Right atrium auricular region (tissue), 2 donors: Measurements from ENCODE around the gene MAP2K7. TPM values are rescaled to one million over a fixed set of nuclear protein-coding genes. Genes with fewer than 3 reads are reported as not detected.

ENCODE experiments used
- DNase-seq: peaks from one replicate; pipeline ENCODE4 v3.0.0-alpha.2; 2019; ENCODE audit warnings: low spot score
- H3K27ac ChIP-seq, 2 donors: fragments of 200-600 bp; sonication (generic); 1 replicate in 1 of 2; 2 replicates in 1 of 2; pipeline ENCODE4 v1.5.1; 2016 to 2019
- H3K27me3 ChIP-seq, 2 donors: fragments of 200-600 bp; sonication (generic); one replicate each; pipeline versions ENCODE4 v1.5.1 to v1.6.0; 2017 to 2019
- H3K36me3 ChIP-seq: fragments of 200-600 bp; sonication (generic); one replicate; pipeline ENCODE4 v1.5.1; 2016
- H3K4me1 ChIP-seq, 2 donors: fragments of 200-600 bp; sonication (generic); one replicate each; pipeline versions ENCODE4 v1.5.1 to v1.6.0; 2017 to 2019
- H3K4me3 ChIP-seq, 2 donors: fragments of 200-600 bp; sonication (generic); 1 replicate in 1 of 2; 2 replicates in 1 of 2; pipeline ENCODE4 v1.5.1; 2017 to 2019; ENCODE audit warnings: mild to moderate bottlenecking in 1 of 2, moderate library complexity in 1 of 2
- H3K9me3 ChIP-seq, 2 donors: fragments of 200-600 bp; sonication (generic); one replicate each; pipeline ENCODE4 v1.5.1; 2019
- CTCF ChIP-seq, 2 donors: fragments of 200-600 bp; sonication (generic); IDR thresholded peaks; one replicate each; pipeline ENCODE4 v1.5.1; 2019; ENCODE audit warnings: antibody characterized with exemption in 2 of 2
- total RNA-seq, 2 donors: library from RNA; depleted of rRNA; stranded (reverse); fragments of >200 nt; gene quantifications; one replicate each; pipeline ENCODE4 v1.1.0, GENCODE V29; 2016

Gene MAP2K7
- total RNA-seq, 2 donors from 2014 or later, result 12.0 to 14.4 TPM

- peaks cover 0 to 15% of the 10 kb centered on the region in 2 donors for H3K27me3 ChIP-seq
- H3K9me3 ChIP-seq, result no peaks in the 10 kb centered on the region
- H3K27ac ChIP-seq, result peak within 1 kb of the TSS; percentile 94
- H3K4me1 ChIP-seq, result peaks cover 0 to 54% of the 10 kb centered on the region in 2 donors
- peaks cover 15% of the 10 kb centered on the region for H3K36me3 ChIP-seq
- peak; percentile 96 for DNase-seq
- no peak for TF ChIP-seq CTCF (IDR thresholded peaks at IDR 0.05)
- H3K4me3 ChIP-seq, result peak within 1 kb of the TSS; percentile 73 to 88
Observed at GRCh38 chr19:7919610-7920518, 16.2 kb downstream of the MAP2K7 start, which contains the start of gene SNAPC2. TSS of gene SNAPC2 (plus strand) at chr19:7920338. CDS start at chr19:7920367, 29 bp downstream.

GRCh38 chr19:7920519-7921301 lies 17.0 kb downstream of the MAP2K7 start:
- DNase-seq, result peak; percentile 99
- TF ChIP-seq CTCF (IDR thresholded peaks at IDR 0.05), result no peak
- Histone ChIP-seq H3K9me3 (no peaks in the 10 kb centered on the region), H3K27ac (peak overlapping the region; percentile 94), H3K4me1 (peaks cover 0 to 63% of the 10 kb centered on the region in 2 donors), H3K36me3 (peaks cover 15% of the 10 kb centered on the region), H3K4me3 (peak overlapping the region; percentile 73 to 88), H3K27me3 (peaks cover 0 to 15% of the 10 kb centered on the region in 2 donors)

- Histone ChIP-seq H3K27me3 (peaks cover 0 to 9% of the 10 kb centered on the region in 2 donors), H3K4me1 (peaks cover 0 to 60% of the 10 kb centered on the region in 2 donors), H3K27ac (peak overlapping the region; percentile 57 to 94), H3K36me3 (peaks cover 15% of the 10 kb centered on the region), H3K9me3 (no peaks in the 10 kb centered on the region), H3K4me3 (peak overlapping the region; percentile 73 to 88)
- no peak for DNase-seq
- no peak for TF ChIP-seq CTCF (IDR thresholded peaks at IDR 0.05)
Observed at GRCh38 chr19:7921302-7921966, 17.8 kb downstream of the MAP2K7 start.

- peaks cover 0 to 9% of the 10 kb centered on the region in 2 donors for H3K27me3 ChIP-seq
- DNase-seq, result no peak
- H3K4me3 ChIP-seq, result no peak overlapping the region
- peaks cover 0 to 60% of the 10 kb centered on the region in 2 donors for H3K4me1 ChIP-seq
- peaks cover 15% of the 10 kb centered on the region for H3K36me3 ChIP-seq
- no peak for TF ChIP-seq CTCF (IDR thresholded peaks at IDR 0.05)
- no peaks in the 10 kb centered on the region for H3K9me3 ChIP-seq
- no peak overlapping the region for H3K27ac ChIP-seq
Observed at GRCh38 chr19:7921967-7922835, 18.5 kb downstream of the MAP2K7 start.

GRCh38 chr19:7922836-7923195 lies 19.1 kb downstream of the MAP2K7 start:
- Histone ChIP-seq H3K4me1 (peaks cover 0 to 60% of the 10 kb centered on the region in 2 donors), H3K27me3 (peaks cover 0 to 4% of the 10 kb centered on the region in 2 donors), H3K4me3 (no peak overlapping the region), H3K36me3 (peaks cover 15% of the 10 kb centered on the region), H3K27ac (no peak overlapping the region), H3K9me3 (no peaks in the 10 kb centered on the region)
- no peak for DNase-seq
- no peak for TF ChIP-seq CTCF (IDR thresholded peaks at IDR 0.05)
